Epithelial cell of proximal tubule (primary cell): ENCODE data around the gene DAAM2. TPM values are rescaled to one million over a fixed set of nuclear protein-coding genes. Genes with fewer than 3 reads are reported as not detected.

Source experiments
- DNase-seq: peaks from one replicate; pipeline ENCODE4 v3.0.0-alpha.2; 2011; ENCODE audit warnings: low read depth
- H3K4me3 ChIP-seq: 2 replicates; pipeline ENCODE4 v1.5.1; 2011; ENCODE audit warnings: low read depth, mild to moderate bottlenecking, low read length
- CTCF ChIP-seq: conservative IDR thresholded peaks from 2 replicates; pipeline ENCODE4 v1.5.1; 2012; ENCODE audit warnings: low read depth, mild to moderate bottlenecking, low read length
- total RNA-seq: library from RNA; depleted of rRNA; stranded (reverse); fragments of >200 nt; gene quantifications from 2 replicates; pipeline ENCODE4 v1.2.3, GENCODE V29; 2015

Gene DAAM2
- total RNA-seq, 1 donor from 2014 or later: 0.35 TPM

- no peak for DNase-seq
- no peak for TF ChIP-seq CTCF
- peak overlapping the region; percentile 93 for H3K4me3 ChIP-seq
Observed at GRCh38 chr6:39933669-39934130, 141.5 kb downstream of the DAAM2 start.

GRCh38 chr6:39934131-39934757 lies 142.1 kb downstream of the DAAM2 start, which contains the start of gene MOCS1:
MOCS1 (minus strand) TSS chr6:39934462; CDS start chr6:39934417, 45 bp downstream.
- TF ChIP-seq CTCF: no peak
- H3K4me3 ChIP-seq: peak within 1 kb of the TSS; percentile 93
- DNase-seq: no peak

- TF ChIP-seq CTCF: no peak
- no peak overlapping the region for H3K4me3 ChIP-seq
- DNase-seq: no peak
Observed at GRCh38 chr6:39935241-39935640, 143.1 kb downstream of the DAAM2 start.

- H3K4me3 ChIP-seq: no peak overlapping the region
- TF ChIP-seq CTCF: no peak
- no peak for DNase-seq
Observed at GRCh38 chr6:39936857-39937256, 144.7 kb downstream of the DAAM2 start.

- no peak overlapping the region for H3K4me3 ChIP-seq
- DNase-seq: no peak
- TF ChIP-seq CTCF: no peak
Observed at GRCh38 chr6:39937686-39938333, 145.6 kb downstream of the DAAM2 start.

GRCh38 chr6:39938773-39939654 lies 146.8 kb downstream of the DAAM2 start:
- TF ChIP-seq CTCF: no peak
- no peak overlapping the region for H3K4me3 ChIP-seq
- no peak for DNase-seq
